Activated CD4-positive, alpha-beta T cell treated with anti-CD3 and anti-CD28 coated beads, Interleukin-2, amount 10 ng/mL, durations not matched to agents 7 days and 5 days (primary cell): ENCODE results near the gene TMEM69. TPM values are rescaled to one million over a fixed set of nuclear protein-coding genes. Genes with fewer than 3 reads are reported as not detected.
"Not testable (repeated sequence)": the region's sequence is repeated elsewhere in the genome, so short reads cannot be mapped to it uniquely, and the experiment has no call there.

Source experiments
- CTCF ChIA-PET: fragments of 350-600 bp; sonication (Branson Sonifier 250); formaldehyde crosslinking; loops from one replicate; lab custom pipeline; 2021; ENCODE audit warnings: antibody characterized with exemption; lab: Charles Lee
- POLR2A ChIA-PET: fragments of 350-600 bp; sonication (Branson Sonifier 250); formaldehyde crosslinking; loops from one replicate; lab custom pipeline; 2021; ENCODE audit warnings: antibody characterized with exemption; lab: Charles Lee
- DNase-seq: peaks from one replicate; pipeline ENCODE4 v3.0.0-alpha.2; 2020
- H3K27ac Mint-ChIP-seq: one replicate; pipeline ENCODE4 v1.8.0; 2021; ENCODE audit warnings: mild to moderate bottlenecking, moderate library complexity, mixed read lengths
- H3K27me3 Mint-ChIP-seq: one replicate; pipeline ENCODE4 v1.8.0; 2021; ENCODE audit warnings: mixed read lengths
- H3K36me3 Mint-ChIP-seq: one replicate; pipeline ENCODE4 v1.8.0; 2021; ENCODE audit warnings: low read depth, mixed read lengths
- H3K4me1 Mint-ChIP-seq: one replicate; pipeline ENCODE4 v1.8.0; 2021; ENCODE audit warnings: mixed read lengths
- H3K4me3 Mint-ChIP-seq: one replicate; pipeline ENCODE4 v1.8.0; 2021; ENCODE audit warnings: mild to moderate bottlenecking, moderate library complexity, mixed read lengths
- H3K9me3 Mint-ChIP-seq: one replicate; pipeline ENCODE4 v1.8.0; 2021; ENCODE audit warnings: mixed read lengths
- total RNA-seq, 2 experiments: library from RNA; stranded (reverse); gene quantifications; one replicate each; pipeline ENCODE4 v1.2.3, GENCODE V29; 2021

Gene TMEM69
- total RNA-seq, 2 experiments from 2014 or later: 18.6 to 27.4 TPM

DNA sequence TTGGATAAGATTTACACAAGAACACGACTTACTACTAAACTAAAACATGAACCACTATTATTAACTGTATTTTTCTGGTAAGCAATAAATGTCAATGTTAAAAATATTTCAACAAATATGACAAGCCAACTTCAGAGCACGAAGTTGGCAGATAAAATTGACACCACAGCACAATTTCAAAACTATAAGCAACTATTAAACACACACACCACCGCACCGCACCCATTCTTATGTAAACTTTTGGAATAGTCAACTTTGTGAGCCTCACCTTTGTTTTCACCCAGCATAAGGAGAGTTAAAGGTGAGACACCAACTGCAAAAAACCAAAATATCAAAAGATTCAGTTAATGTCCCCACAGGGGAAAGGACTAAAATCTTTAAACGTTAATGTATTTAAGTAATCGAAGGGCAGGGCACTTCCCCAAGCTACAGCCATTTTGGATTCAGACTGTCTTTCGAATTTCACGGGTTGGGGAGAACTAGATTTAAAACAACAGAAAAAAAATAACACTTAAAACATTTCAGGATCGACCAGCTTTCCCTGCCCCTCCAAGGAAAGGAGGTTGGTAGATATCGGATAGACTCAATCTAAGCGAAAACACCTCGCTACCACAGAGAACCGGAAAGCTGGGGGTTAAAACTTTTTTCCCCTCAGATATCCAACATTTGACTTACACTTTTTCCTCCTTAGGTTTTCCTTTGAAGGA lies 2.5 kb upstream of the TMEM69 start:
- Mint-ChIP-seq H3K4me3 (peak overlapping the region; percentile 96), H3K27ac (peak overlapping the region; percentile 98), H3K9me3 (no peaks in the 10 kb centered on the region), H3K4me1 (peaks cover 47% of the 10 kb centered on the region), H3K36me3 (peaks cover 12% of the 10 kb centered on the region), H3K27me3 (no peaks in the 10 kb centered on the region)
- peak; percentile 16 for DNase-seq
- ChIA-PET POLR2A (no interaction called here), CTCF (interaction anchor here (0.5 to 1.2 kb wide), 4 partner anchors 11 to 653 kb away, joined by 3 to 5 read pairs (median 3); no protein-coding TSS in a partner anchor)

DNA sequence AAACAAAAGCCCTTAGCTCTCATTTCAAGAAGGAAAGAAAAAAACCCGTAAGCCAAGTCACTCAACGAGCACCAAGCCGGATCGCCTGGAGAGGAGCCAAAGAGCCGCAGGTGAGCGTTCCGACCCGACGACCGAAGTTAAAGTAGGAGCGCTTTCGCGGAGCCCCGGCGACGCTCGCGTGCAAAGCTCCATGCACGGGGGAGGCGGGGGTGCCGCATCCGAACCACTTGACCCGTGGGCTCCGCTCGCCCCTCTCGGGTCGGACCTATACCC lies 2.0 kb upstream of the TMEM69 start:
- H3K36me3 Mint-ChIP-seq: peaks cover 14% of the 10 kb centered on the region
- ChIA-PET POLR2A (interaction anchor here (1.1 kb wide), 1 partner anchor 40 kb away, joined by 3 read pairs; no protein-coding TSS in a partner anchor), CTCF (interaction anchor here (0.8 to 1.2 kb wide), 5 partner anchors 9 to 103 kb away, joined by 3 to 5 read pairs (median 3); no protein-coding TSS in a partner anchor)
- no peaks in the 10 kb centered on the region for H3K9me3 Mint-ChIP-seq
- peak; percentile 65 for DNase-seq
- H3K27ac Mint-ChIP-seq: peak overlapping the region; percentile 98
- peak overlapping the region; percentile 96 for H3K4me3 Mint-ChIP-seq
- no peaks in the 10 kb centered on the region for H3K27me3 Mint-ChIP-seq
- H3K4me1 Mint-ChIP-seq: peaks cover 44% of the 10 kb centered on the region

DNA sequence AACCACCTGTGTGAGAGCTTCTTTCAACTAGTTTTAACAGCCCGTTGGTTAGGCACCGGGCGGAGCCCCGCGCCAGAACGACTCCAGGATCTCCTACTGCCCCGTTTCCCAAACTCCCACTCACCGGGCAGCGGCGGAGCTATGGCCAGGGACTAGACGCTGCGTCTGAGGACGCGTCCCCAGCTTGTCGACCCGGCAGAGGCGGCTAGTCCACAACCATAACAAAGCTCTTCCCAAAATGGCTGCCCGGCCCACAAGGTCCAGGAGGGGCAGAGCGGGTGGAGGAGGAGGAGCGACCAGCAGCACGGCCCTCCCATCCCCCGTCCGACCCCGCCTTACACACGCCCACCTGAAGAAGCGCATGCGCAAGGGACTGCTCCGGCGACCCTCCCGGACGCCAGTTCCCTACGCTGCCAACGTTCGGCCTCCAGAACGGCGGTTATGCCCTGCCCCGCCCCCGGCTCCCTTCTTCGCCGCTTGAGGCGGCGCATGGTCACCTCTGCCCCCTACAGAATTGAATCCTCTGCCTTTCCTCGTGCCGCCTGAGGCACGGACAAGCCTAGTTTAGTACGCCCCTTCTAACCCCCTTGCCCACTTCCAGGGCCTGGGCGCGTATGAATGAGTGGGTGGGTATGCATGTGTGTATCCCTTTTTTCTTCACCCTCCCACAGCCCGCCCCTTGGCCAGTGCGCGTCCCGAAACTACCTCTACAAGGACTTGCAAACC lies 1.5 kb upstream of the TMEM69 start, which contains the start of gene GPBP1L1:
Gene GPBP1L1 (minus strand): TSS at position 246 of the 726 bp plus-strand sequence. CDS start 27,446 bp downstream, outside the sequence.
- Mint-ChIP-seq H3K36me3 (peaks cover 15% of the 10 kb centered on the region), H3K4me3 (peak within 1 kb of the TSS; percentile 96), H3K4me1 (peaks cover 42% of the 10 kb centered on the region), H3K27ac (peak within 1 kb of the TSS; percentile 98), H3K9me3 (no peaks in the 10 kb centered on the region), H3K27me3 (no peaks in the 10 kb centered on the region)
- ChIA-PET POLR2A (interaction anchor here (1.1 kb wide), 1 partner anchor 40 kb away, joined by 3 read pairs; no protein-coding TSS in a partner anchor), CTCF (interaction anchor here (0.6 to 1.2 kb wide), 7 partner anchors 8 to 386 kb away, joined by 3 to 5 read pairs (median 3); no protein-coding TSS in a partner anchor)
- peak; percentile 97 for DNase-seq

DNA sequence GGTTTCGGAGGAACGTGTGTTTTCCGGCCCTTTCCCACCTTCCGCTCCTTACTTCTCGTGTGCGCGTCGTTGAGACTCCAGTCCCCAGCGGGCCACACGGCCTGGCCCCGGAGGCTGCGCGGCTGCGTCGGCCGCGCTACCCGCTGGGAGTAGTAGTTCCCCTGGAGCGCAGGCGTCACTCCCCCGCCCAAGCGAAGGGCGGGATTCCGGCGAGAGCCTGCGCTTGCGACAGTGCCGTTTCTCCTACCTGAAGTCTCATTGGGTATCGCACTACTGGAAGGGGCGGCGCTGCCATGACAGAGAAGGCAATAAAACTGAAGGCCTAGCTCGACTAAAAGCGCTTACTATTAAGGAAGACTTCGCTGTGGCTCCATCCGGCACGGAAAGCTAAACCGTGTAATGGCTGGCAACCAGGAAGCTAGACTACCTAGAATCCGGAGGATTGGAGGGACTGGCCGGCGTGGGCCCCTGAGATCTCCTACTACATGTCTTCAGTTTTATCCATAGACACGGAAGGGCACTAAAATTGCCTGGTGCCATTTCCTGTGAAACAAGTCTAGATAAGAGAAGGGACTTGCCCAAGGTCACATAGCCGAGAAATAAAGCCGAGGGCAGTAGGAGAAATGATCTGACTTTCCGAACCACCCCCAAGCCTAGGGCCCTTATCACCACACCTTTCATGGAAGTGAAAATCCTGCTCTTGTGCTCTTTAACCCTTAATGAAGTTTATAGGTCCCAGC lies 797 bp upstream of the TMEM69 start:
- POLR2A ChIA-PET: interaction anchor here (1.1 kb wide), 1 partner anchor 41 kb away, joined by 3 read pairs; no protein-coding TSS in a partner anchor
- peaks cover 18% of the 10 kb centered on the region for H3K36me3 Mint-ChIP-seq
- CTCF ChIA-PET: interaction anchor here (0.6 to 1.0 kb wide), 3 partner anchors 37 to 387 kb away, joined by 3 to 4 read pairs (median 3); no protein-coding TSS in a partner anchor

GRCh38 chr1:45693811-45694210 lies 5.8 kb downstream of the TMEM69 start:
- H3K27me3 Mint-ChIP-seq, H3K4me3 Mint-ChIP-seq, H3K27ac Mint-ChIP-seq, DNase-seq, H3K9me3 Mint-ChIP-seq, POLR2A ChIA-PET: not testable (repeated sequence)
- H3K4me1 Mint-ChIP-seq: peaks cover 18% of the 10 kb centered on the region
- H3K36me3 Mint-ChIP-seq: peaks cover 37% of the 10 kb centered on the region
- CTCF ChIA-PET: interaction anchor here (1.4 kb wide), 1 partner anchor 12 kb away, joined by 3 read pairs; no protein-coding TSS in a partner anchor

More for the DNA sequence above, 797 bp upstream of the TMEM69 start:
- H3K27me3 Mint-ChIP-seq: no peaks in the 10 kb centered on the region
- no peaks in the 10 kb centered on the region for H3K9me3 Mint-ChIP-seq
- H3K4me1 Mint-ChIP-seq: peaks cover 41% of the 10 kb centered on the region
- peak; percentile 98 for DNase-seq
- peak overlapping the region; percentile 96 for H3K4me3 Mint-ChIP-seq
- peak overlapping the region; percentile 98 for H3K27ac Mint-ChIP-seq

GRCh38 chr1:45694823-45695222 lies 6.8 kb downstream of the TMEM69 start:
- Mint-ChIP-seq H3K27ac (no peak overlapping the region), H3K36me3 (peaks cover 41% of the 10 kb centered on the region), H3K4me1 (peaks cover 12% of the 10 kb centered on the region), H3K27me3 (no peaks in the 10 kb centered on the region), H3K4me3 (no peak overlapping the region), H3K9me3 (no peaks in the 10 kb centered on the region)
- DNase-seq: no peak
- ChIA-PET CTCF (interaction anchor here (0.6 to 1.4 kb wide), 3 partner anchors 9 to 135 kb away, joined by 3 to 4 read pairs (median 3); partner anchors contain the start of gene GPBP1L1), POLR2A (no interaction called here)

DNA sequence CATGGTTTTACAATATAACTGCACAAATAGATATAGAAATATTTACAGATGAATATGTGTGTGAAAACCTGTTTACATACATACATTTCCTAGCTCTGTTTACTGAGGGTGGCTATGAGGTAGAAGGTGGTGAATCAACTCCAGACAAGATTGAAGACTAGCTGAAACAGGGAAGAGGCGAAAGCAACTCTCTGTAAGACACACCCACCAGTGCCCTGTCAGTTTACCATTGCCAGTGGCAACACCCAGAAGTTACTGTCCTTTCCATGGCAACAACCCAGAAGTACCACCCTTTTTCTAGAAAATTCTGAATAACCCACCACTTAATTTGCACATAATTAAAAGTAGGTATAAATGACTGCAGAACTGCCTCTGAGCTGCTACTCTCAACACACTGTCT lies 16.7 kb downstream of the TMEM69 start:
- POLR2A ChIA-PET: no interaction called here
- Mint-ChIP-seq H3K9me3 (peaks cover 5% of the 10 kb centered on the region), H3K4me1 (no peaks in the 10 kb centered on the region), H3K27me3 (no peaks in the 10 kb centered on the region), H3K27ac (no peak overlapping the region), H3K36me3 (peaks cover 17% of the 10 kb centered on the region), H3K4me3 (no peak overlapping the region)
- CTCF ChIA-PET: interaction anchor here (0.5 to 1.6 kb wide), 2 partner anchors 28 to 177 kb away, joined by 3 to 5 read pairs; no protein-coding TSS in a partner anchor
- DNase-seq: no peak

DNA sequence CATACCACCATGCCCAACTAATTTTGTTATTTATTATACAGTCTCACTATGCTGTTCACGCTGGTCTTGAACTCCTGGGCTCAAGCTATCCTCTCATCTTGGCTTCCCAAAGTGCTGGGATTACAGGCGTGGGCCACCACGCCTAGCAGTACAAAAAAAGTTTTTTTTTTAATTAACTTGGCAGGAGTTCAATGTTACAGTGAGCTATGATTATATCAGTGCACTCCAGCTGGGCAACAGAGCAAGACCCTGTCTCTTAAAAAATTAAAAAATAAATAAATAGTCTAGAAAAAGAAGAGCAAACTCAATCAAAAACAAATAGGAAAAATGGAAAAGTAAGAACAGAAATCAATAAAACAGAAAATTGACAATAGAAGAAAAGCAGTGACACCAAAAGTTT lies 25.7 kb downstream of the TMEM69 start:
- no peaks in the 10 kb centered on the region for H3K9me3 Mint-ChIP-seq
- no peak overlapping the region for H3K27ac Mint-ChIP-seq
- H3K36me3 Mint-ChIP-seq: peaks cover 7% of the 10 kb centered on the region
- no peak overlapping the region for H3K4me3 Mint-ChIP-seq
- ChIA-PET CTCF (interaction anchor here (0.6 kb wide), 1 partner anchor 188 kb away, joined by 3 read pairs; no protein-coding TSS in a partner anchor), POLR2A (interaction anchor here (0.6 kb wide), 1 partner anchor 136 kb away, joined by 3 read pairs; no protein-coding TSS in a partner anchor)
- DNase-seq: no peak
- H3K27me3 Mint-ChIP-seq: no peaks in the 10 kb centered on the region
- H3K4me1 Mint-ChIP-seq: no peaks in the 10 kb centered on the region

- peaks cover 5% of the 10 kb centered on the region for H3K36me3 Mint-ChIP-seq
- ChIA-PET POLR2A (no interaction called here), CTCF (no interaction called here)
- H3K4me3 Mint-ChIP-seq: no peak overlapping the region
- DNase-seq: no peak
- no peak overlapping the region for H3K27ac Mint-ChIP-seq
- H3K4me1 Mint-ChIP-seq: no peaks in the 10 kb centered on the region
- no peaks in the 10 kb centered on the region for H3K9me3 Mint-ChIP-seq
- H3K27me3 Mint-ChIP-seq: no peaks in the 10 kb centered on the region
Measured at GRCh38 chr1:45716700-45717099, 28.7 kb downstream of the TMEM69 start.

GRCh38 chr1:45717386-45717785 lies 29.4 kb downstream of the TMEM69 start:
- POLR2A ChIA-PET, H3K27ac Mint-ChIP-seq, H3K9me3 Mint-ChIP-seq, DNase-seq, H3K36me3 Mint-ChIP-seq, H3K4me3 Mint-ChIP-seq, H3K27me3 Mint-ChIP-seq, H3K4me1 Mint-ChIP-seq: not testable (repeated sequence)
- CTCF ChIA-PET: interaction anchor here (1.5 kb wide), 1 partner anchor 30 kb away, joined by 4 read pairs; no protein-coding TSS in a partner anchor

DNA sequence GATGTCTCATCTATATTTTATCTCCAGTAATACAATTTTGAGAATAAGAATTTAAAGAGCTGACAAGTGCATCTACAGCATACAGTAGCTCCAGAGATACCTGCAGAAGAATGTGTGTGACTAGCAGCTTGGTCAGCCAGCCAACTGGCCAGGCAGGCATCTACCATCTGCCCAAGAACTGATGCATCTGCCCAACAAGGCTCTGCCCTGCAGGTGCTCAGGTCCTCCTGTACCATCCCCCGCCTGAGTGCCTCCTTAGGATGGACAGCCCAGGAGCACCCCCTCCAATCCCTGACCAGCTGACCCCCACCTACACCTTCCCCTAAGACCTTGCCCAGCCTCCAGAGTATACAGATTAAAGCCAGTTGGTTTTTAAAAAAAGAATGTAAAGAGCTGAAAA lies 30.3 kb downstream of the TMEM69 start:
- H3K36me3 Mint-ChIP-seq: peaks cover 5% of the 10 kb centered on the region
- CTCF ChIA-PET: interaction anchor here (1.2 to 1.5 kb wide), 2 partner anchors 20 to 29 kb away, joined by 4 read pairs; no protein-coding TSS in a partner anchor
- H3K4me1 Mint-ChIP-seq: no peaks in the 10 kb centered on the region
- H3K27ac Mint-ChIP-seq: no peak overlapping the region
- no peaks in the 10 kb centered on the region for H3K27me3 Mint-ChIP-seq
- POLR2A ChIA-PET: no interaction called here
- DNase-seq: no peak
- no peak overlapping the region for H3K4me3 Mint-ChIP-seq
- no peaks in the 10 kb centered on the region for H3K9me3 Mint-ChIP-seq

- Mint-ChIP-seq H3K27ac (no peak overlapping the region), H3K4me1 (no peaks in the 10 kb centered on the region), H3K36me3 (peaks cover 2% of the 10 kb centered on the region), H3K27me3 (no peaks in the 10 kb centered on the region), H3K4me3 (no peak overlapping the region), H3K9me3 (no peaks in the 10 kb centered on the region)
- ChIA-PET CTCF (no interaction called here), POLR2A (no interaction called here)
- DNase-seq: no peak
Measured at GRCh38 chr1:45721207-45721606, 33.2 kb downstream of the TMEM69 start.
